ENCODE data around the gene CPD.

- TF ChIP-seq POLR2AphosphoS5 (IDR thresholded peaks at IDR 0.05) = no peak
- no peak for TF ChIP-seq CTCF (IDR thresholded peaks at IDR 0.05)
Measured at GRCh38 chr17:30506481-30506880, 127.8 kb downstream of the CPD start.
